GM23248 (cell line): ENCODE results near the gene MACROD2. TPM values are rescaled to one million over a fixed set of nuclear protein-coding genes. Genes with fewer than 3 reads are reported as not detected.

Experiments used
- DNase-seq: peaks from one replicate; pipeline ENCODE4 v3.0.0-alpha.2; 2015
- H2AFZ ChIP-seq: fragments of 200-600 bp; sonication (generic); 2 replicates; pipeline ENCODE4 v1.6.1; 2016; ENCODE audit warnings: antibody characterized with exemption
- H3F3A ChIP-seq: fragments of 200-600 bp; sonication (generic); 2 replicates; pipeline ENCODE4 v1.6.1; 2016; ENCODE audit warnings: mild to moderate bottlenecking, antibody characterized with exemption, mixed run types; ENCODE audit not compliant: insufficient read depth
- H3K27ac ChIP-seq: fragments of 200-600 bp; sonication (generic); 2 replicates; pipeline ENCODE4 v1.5.1; 2016; ENCODE audit warnings: mild to moderate bottlenecking
- H3K27me3 ChIP-seq: fragments of 200-600 bp; sonication (generic); replicated peaks from 2 replicates; pipeline ENCODE4 v1.6.1; 2016; ENCODE audit warnings: mild to moderate bottlenecking; ENCODE audit not compliant: insufficient read depth
- H3K36me3 ChIP-seq: fragments of 200-600 bp; sonication (generic); 2 replicates; pipeline ENCODE4 v1.6.1; 2016; ENCODE audit warnings: low read depth, mild to moderate bottlenecking
- H3K4me1 ChIP-seq: fragments of 200-600 bp; sonication (generic); 2 replicates; pipeline ENCODE4 v1.6.1; 2016; ENCODE audit warnings: mild to moderate bottlenecking; ENCODE audit not compliant: insufficient read depth
- H3K4me2 ChIP-seq: fragments of 200-600 bp; sonication (generic); one replicate; pipeline ENCODE4 v1.6.1; 2016; ENCODE audit warnings: mild to moderate bottlenecking; ENCODE audit not compliant: unreplicated experiment
- H3K4me3 ChIP-seq: fragments of 200-600 bp; sonication (generic); 2 replicates; pipeline ENCODE4 v1.5.1; 2016; ENCODE audit warnings: mild to moderate bottlenecking
- H3K79me2 ChIP-seq: fragments of 200-600 bp; sonication (generic); 2 replicates; pipeline ENCODE4 v1.6.1; 2016; ENCODE audit warnings: mild to moderate bottlenecking; ENCODE audit not compliant: insufficient read depth
- H3K9ac ChIP-seq: fragments of 200-600 bp; sonication (generic); 2 replicates; pipeline ENCODE4 v1.6.1; 2016; ENCODE audit warnings: mild to moderate bottlenecking
- H3K9me2 ChIP-seq: fragments of 200-600 bp; sonication (generic); 2 replicates; pipeline ENCODE4 v1.6.1; 2016; ENCODE audit warnings: mixed run types, mild to moderate bottlenecking, moderate library complexity; ENCODE audit not compliant: insufficient read depth
- H3K9me3 ChIP-seq: fragments of 200-600 bp; sonication (generic); one replicate; pipeline ENCODE4 v1.6.1; 2017; ENCODE audit warnings: low read depth
- H4K20me1 ChIP-seq: fragments of 200-600 bp; sonication (generic); 2 replicates; pipeline ENCODE4 v1.6.0; 2016; ENCODE audit not compliant: insufficient read depth
- EZH2 ChIP-seq: fragments of 200-600 bp; sonication (generic); IDR thresholded peaks from 2 replicates; pipeline ENCODE4 v1.6.1; 2018; ENCODE audit warnings: antibody characterized with exemption, mild to moderate bottlenecking; ENCODE audit not compliant: insufficient read depth, poor library complexity, severe bottlenecking
- EZH2phosphoT487 ChIP-seq: fragments of 200-600 bp; sonication (generic); IDR thresholded peaks from 2 replicates; pipeline ENCODE4 v1.6.1; 2018; ENCODE audit warnings: antibody characterized with exemption, moderate library complexity, mild to moderate bottlenecking, low read depth; ENCODE audit not compliant: insufficient read depth
- WGBS, 2 experiments: methylation state at CpG; one replicate each; pipeline ENCODE4 v1.1.6; 2015 to 2017; ENCODE audit warnings: low lambda C conversion rate in 2 of 2, low coverage in 1 of 2; ENCODE audit errors: missing lambda C conversion rate in 2 of 2; 5-methylcytosine and 5-hydroxymethylcytosine counted together
- in situ Hi-C: fragments of 300-500 bp; cut with MboI; formaldehyde crosslinking; loops from 2 replicates; pipeline ENCODE4 v1.15.0; 2020
- polyA plus RNA-seq: library from polyadenylated mRNA; unstranded; fragments of >200 nt; fragmentation: Nextera tagmentation; extraction: Ambion mirVana; gene quantifications from 2 replicates; pipeline ENCODE4 v1.2.1, GENCODE V29; 2016
- total RNA-seq: library from RNA; depleted of rRNA; stranded (reverse); fragments of >200 nt; shearing (Covaris generic); gene quantifications from 2 replicates; pipeline ENCODE4 v1.2.3, GENCODE V29; 2014

The MACROD2 gene
- total and polyA plus RNA-seq, 2 experiments from 2014 or later, result 1.1 to 3.1 TPM

DNA sequence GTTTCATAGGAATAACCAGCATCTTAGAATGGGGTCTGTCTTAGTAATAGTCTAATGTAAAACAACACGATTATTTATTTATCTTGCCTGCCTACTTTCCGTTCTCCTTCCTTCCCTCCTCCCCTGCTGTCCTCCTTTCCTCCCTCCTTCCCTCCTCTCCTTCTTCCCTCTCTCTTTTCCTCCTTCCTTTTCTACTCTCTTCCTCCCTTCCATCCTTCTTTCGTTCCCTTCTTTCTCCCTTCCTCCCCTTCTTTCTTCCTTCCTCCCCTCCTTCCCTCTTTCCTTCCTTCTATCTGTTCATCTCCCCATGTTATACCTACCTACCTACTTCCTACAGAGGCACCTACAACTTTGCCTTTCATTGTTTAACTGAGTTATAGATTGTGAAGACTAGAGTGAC, 1637.4 kb downstream of the MACROD2 start:
- Histone ChIP-seq H3K4me3 (no peak overlapping the region), H3K27me3 (0 out of 2 replicates have a peak, but pooled peaks cover 5% of the 10 kb centered on the region), H3K4me2 (no peak overlapping the region), H4K20me1 (no peaks in the 10 kb centered on the region), H2AFZ (no peak overlapping the region), H3K36me3 (no peaks in the 10 kb centered on the region), H3K27ac (no peak overlapping the region), H3K9me2 (no peaks in the 10 kb centered on the region), H3K79me2 (no peaks in the 10 kb centered on the region), H3K9me3 (no peaks in the 10 kb centered on the region), H3K9ac (no peak overlapping the region), H3F3A (no peaks in the 10 kb centered on the region), H3K4me1 (no peaks in the 10 kb centered on the region)
- TF ChIP-seq EZH2phosphoT487 (no peak), EZH2 (no peak)
- DNase-seq, result no peak
- WGBS, 2 experiments, result 76 to 79% methylated on average over 3 of the region's 3 CpGs
- in situ Hi-C loops, result no loop called here

DNA sequence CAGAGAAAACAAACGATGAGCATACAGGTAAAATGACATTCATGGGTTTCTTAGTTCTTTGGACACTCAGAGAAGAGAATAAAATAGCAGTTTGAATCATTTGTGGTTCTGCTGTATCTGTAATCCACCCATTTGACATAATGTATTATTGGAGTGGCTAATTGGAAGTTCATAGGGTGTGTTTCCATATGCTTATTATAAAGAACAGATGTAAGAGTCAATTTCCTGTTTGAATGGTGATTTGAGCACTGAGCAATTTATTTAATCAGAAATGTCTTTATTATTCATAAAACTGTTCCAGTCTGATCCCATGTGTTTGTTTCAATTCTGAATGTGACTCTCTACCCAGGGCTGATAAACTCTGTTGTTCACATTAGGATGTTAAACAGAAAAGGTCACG, 1638.8 kb downstream of the MACROD2 start:
- H3K4me3 ChIP-seq, result no peak overlapping the region
- 0 out of 2 replicates have a peak, but pooled peaks cover 5% of the 10 kb centered on the region for H3K27me3 ChIP-seq
- H3K36me3 ChIP-seq, result no peaks in the 10 kb centered on the region
- no peaks in the 10 kb centered on the region for H3K9me3 ChIP-seq
- H3K9ac ChIP-seq, result no peak overlapping the region
- no peaks in the 10 kb centered on the region for H3F3A ChIP-seq
- in situ Hi-C loops, result no loop called here
- no peak overlapping the region for H3K4me2 ChIP-seq
- TF ChIP-seq EZH2phosphoT487 (no peak), EZH2 (no peak)
- no peaks in the 10 kb centered on the region for H3K4me1 ChIP-seq
- H2AFZ ChIP-seq, result no peak overlapping the region
- H3K79me2 ChIP-seq, result no peaks in the 10 kb centered on the region
- WGBS, 2 experiments, result 58 to 63% methylated on average over 2 of the region's 2 CpGs
- H3K27ac ChIP-seq, result no peak overlapping the region
- DNase-seq, result no peak
- no peaks in the 10 kb centered on the region for H3K9me2 ChIP-seq
- H4K20me1 ChIP-seq, result no peaks in the 10 kb centered on the region

DNA sequence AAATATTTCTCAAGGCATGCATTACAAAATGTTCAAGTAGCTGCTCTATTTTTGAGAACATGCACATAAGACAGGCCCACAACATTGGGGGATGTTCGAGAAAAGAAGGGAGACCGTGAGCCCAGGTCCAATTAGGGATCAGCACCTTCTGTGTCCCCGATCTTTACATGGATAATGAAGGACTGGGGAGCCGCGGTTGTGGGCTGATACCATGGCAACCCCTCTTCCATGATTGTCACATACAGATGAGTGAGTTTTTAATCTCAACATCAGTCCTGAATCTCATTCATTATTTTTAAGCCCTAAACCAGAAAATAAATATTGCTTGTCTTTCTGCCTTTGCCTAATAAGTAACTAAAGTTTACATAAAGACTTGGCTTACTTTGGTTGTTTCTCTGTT, 1642.2 kb downstream of the MACROD2 start:
- Histone ChIP-seq H3K27ac (no peak overlapping the region), H3K9me2 (no peaks in the 10 kb centered on the region), H3K79me2 (no peaks in the 10 kb centered on the region), H3K4me3 (no peak overlapping the region), H3K9me3 (no peaks in the 10 kb centered on the region), H3F3A (no peaks in the 10 kb centered on the region), H3K4me2 (no peak overlapping the region), H3K9ac (no peak overlapping the region), H3K27me3 (0 out of 2 replicates have a peak, but pooled peaks cover 5% of the 10 kb centered on the region), H3K4me1 (no peaks in the 10 kb centered on the region), H2AFZ (no peak overlapping the region), H4K20me1 (no peaks in the 10 kb centered on the region), H3K36me3 (no peaks in the 10 kb centered on the region)
- TF ChIP-seq EZH2phosphoT487 (no peak), EZH2 (no peak)
- WGBS, 2 experiments, result 55% methylated on average over 5 of the region's 5 CpGs
- DNase-seq, result no peak
- in situ Hi-C loops, result no loop called here

DNA sequence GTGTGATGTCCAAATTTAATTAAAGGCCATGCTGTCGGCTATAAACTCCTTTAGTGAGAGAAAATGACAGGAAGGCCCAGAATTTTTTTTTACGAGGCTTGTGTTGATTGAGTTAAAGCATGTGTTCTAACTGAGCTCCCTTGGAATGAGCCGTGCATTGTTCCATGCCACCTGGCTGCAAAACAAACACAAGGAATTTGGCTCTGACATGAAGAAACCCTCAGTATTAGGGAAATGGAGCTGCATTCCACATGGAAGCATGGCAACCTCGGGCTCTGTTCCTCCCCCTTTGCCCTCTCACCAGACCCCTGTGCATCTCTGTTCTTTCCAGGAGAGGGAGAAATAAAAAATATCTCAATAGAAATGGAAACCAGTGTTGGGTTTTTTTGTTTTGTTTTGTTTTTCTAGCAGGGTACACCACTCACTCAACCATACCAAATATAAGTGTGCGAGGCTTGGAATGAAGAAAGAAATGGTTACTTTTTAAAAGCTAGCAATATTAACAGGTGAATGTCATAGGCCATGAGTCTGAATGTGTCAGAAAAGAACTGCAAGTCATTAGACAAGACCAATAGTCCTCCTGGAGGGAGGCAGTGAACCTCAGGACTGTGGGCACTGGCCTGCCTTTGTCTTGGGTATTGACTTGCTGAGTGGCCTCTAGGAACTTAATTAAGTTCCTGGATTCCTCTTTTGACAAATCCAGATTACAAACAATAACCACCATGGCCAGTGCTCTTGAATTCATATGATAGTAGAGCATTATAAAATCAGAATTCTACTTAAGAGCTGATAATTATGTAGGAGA, 1642.8 kb downstream of the MACROD2 start:
- no peak for DNase-seq
- no peaks in the 10 kb centered on the region for H3K9me3 ChIP-seq
- no peaks in the 10 kb centered on the region for H3F3A ChIP-seq
- H3K9ac ChIP-seq, result no peak overlapping the region
- no peaks in the 10 kb centered on the region for H3K4me1 ChIP-seq
- no peak overlapping the region for H3K27ac ChIP-seq
- H3K4me2 ChIP-seq, result no peak overlapping the region
- in situ Hi-C loops, result no loop called here
- H3K27me3 ChIP-seq, result 0 out of 2 replicates have a peak, but pooled peaks cover 5% of the 10 kb centered on the region
- WGBS, 2 experiments, result 19 to 23% methylated on average over 5 of the region's 5 CpGs
- no peaks in the 10 kb centered on the region for H4K20me1 ChIP-seq
- no peak overlapping the region for H2AFZ ChIP-seq
- no peak for TF ChIP-seq EZH2
- TF ChIP-seq EZH2phosphoT487, result no peak
- no peak overlapping the region for H3K4me3 ChIP-seq
- no peaks in the 10 kb centered on the region for H3K9me2 ChIP-seq
- no peaks in the 10 kb centered on the region for H3K36me3 ChIP-seq
- H3K79me2 ChIP-seq, result no peaks in the 10 kb centered on the region
